HG03159 (cell line): ENCODE data around the gene PTPRD.
"Not testable (repeated sequence)": the region's sequence is repeated elsewhere in the genome, so short reads cannot be mapped to it uniquely, and the experiment has no call there.

ENCODE experiments used
- ATAC-seq: cut with Tn5 transposase; IDR thresholded peaks from one replicate; pipeline ENCODE4 v1.9.1; 2021; ENCODE audit warnings: mild to moderate bottlenecking, moderate library complexity; ENCODE audit not compliant: unreplicated experiment

The PTPRD gene

DNA sequence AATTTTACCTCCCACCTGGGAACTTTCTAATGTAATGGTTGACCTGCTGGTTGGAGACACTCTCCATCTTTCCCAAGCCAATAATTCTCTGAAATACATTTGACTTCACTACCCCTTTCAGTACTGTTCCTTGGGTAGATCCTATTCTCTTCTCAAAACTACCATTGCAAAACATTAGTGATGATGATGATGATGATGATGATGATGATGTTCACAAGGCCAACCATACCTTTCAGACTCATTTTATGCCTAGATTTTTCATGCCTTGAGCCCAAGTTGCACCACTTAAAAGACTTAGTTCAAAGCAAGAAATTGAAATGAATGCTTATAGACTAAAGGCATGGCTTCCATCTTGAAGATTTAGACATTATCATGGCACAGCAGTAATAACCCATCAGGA, 1672.2 kb downstream of the PTPRD start:
- no peak for ATAC-seq

DNA sequence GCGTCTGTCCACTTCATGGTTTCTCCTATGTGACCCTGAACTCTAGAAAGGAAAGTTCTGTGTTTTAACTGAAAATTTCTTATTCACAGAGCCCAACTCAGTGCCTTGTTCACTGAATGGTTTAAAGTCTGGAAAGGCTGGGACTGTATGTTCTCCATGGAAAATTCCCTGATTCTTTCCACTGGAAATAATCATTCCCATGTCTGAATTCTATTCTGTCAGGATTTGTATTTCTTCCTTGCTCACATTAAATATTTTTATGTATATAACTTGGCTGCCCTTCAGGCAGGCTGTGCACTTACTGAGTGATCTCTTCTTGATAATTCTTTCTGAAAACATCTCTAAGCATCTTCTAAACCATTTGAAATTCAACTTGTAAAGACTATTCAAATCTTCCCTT, 1686.3 kb downstream of the PTPRD start:
- ATAC-seq: no peak

DNA sequence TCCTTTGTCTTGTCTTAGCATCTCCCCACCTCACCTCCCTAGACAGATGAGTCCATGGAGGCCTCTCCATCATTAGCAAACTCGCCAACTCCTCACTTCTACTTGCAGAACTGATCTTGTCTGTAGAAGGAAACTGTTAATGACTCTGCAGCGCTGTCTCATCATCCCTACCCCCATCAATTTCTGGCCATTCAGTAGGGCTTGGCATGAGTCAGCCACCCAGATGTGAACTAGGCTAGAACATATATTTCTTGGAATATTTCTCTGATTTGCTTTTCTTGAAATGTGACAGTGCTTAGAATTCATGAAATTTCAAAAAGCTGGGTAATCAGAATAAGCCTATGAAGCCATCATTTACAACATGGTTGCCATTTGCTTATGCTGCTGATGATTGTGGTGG, 1688.2 kb downstream of the PTPRD start:
- ATAC-seq: no peak

DNA sequence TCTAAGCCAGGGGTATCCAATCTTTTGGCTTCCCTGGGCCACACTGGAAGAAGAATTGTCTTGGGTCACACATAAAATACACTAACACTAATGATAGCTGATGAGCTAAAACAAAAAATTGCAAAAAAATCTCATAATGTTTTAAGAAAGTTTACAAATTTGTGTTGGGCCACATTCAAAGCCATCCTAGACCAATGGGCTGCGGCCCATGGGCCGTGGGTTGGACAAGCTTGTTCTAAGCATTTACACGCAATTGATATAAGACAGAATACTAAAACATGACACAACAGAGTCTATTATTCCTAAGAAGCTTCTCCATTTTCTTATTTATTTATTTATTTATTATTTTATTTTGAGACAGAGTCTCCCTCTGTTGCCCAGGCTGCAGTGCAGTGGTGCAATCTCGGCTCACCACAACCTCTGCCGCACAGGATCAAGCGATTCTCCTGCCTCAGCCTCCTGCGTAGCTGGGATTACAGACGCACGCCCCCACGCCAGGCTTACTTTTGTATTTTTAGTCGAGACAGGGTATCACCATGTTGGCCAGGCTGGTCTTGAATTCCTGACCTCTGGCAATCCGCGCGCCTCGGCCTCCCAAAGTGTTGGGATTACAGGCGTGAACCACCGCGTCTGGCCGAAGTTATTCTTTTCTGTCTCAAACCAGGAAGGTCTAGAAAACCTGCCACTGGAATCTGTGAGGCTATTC, 1692.2 kb downstream of the PTPRD start:
- ATAC-seq: not testable (repeated sequence)

DNA sequence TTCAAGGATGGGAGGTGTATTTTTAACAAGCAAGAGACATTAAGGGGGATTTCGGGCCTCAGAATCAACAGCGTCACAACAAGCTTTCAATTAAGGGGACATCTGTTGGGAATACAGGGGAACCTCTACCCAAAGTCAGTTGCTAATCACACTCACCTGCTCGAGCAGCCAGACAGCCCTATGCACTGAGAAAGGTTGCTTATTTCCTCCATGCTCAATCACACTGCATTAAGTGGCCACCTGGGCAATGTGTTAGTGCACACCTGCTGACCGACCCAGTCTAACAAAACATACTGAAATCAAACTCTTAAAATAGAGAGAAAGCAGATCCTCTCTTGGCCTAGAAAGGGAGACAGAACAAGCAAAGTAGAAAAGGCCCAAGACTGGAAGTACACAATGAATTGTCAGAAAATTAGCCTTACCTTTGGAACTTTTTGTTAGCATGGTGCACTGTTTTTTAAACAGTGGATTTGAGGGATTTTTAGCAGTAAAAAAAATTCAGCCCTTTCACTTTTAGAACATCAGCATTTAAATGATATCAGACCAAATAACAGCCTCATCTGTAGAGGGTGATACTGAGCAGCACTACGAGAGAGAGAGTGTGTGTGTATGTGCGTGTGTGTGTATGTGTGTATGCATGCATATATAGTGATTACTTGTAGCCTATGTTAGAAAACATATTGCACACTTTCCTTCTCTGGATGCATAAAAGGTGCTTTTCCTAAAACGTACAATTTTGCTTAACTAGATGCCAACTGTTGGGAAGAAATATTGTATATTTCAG, 1694.7 kb downstream of the PTPRD start:
- no peak for ATAC-seq

DNA sequence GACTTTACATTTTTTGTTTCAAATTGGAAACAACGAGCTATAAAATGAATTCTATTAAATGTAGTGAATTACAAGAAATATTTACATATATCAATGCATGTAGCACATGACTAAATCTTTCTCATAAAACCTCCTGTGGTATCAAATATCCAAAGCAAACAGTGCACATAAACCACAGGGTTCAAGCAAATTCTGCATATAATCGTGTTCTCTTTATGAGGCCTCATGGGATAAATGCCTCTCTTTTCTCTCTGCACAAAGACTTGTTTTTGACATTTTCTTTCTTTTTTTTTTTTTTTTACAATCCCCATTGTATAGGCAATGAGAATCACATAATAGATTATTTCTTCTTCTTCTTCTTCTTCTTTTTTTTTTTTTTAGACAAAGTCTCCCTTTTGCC, 1696.0 kb downstream of the PTPRD start:
- no peak for ATAC-seq

DNA sequence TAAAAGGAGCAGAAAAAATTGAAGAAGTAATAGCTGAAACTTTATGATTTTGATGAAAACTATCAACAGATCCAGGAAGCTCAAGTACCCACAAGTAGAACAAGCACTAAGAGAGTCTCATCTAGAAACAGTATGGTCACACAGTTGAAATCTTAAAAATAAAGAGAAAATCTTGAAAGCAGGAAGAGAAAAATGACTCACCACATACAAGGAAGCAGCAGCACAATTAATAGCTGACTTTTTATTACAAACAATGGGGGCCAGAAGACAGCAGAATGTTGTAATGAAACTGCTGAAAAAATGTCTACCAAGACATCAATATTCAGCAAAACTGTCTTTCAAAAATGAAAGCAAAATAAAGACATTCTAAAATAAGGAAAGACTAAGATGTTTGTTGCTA, 1704.9 kb downstream of the PTPRD start:
- ATAC-seq: no peak

DNA sequence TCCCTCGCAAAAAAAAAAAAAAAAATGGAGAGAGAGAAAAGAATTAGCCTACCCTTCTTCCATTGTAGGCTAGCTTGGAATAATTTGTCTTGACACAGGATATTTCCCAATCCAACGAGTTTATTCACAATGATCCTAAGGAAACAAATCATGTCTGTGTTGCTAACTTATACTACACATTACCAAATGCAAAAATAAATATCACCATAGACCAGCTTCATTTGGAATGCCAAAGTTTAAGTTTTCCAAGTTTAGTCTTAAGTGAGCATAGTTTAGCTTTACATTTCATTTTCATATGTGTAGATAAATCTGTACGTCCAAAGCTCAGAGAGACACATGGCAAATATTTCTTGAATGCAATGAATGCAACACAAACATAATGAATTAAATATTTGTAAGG, 1707.1 kb downstream of the PTPRD start:
- no peak for ATAC-seq

DNA sequence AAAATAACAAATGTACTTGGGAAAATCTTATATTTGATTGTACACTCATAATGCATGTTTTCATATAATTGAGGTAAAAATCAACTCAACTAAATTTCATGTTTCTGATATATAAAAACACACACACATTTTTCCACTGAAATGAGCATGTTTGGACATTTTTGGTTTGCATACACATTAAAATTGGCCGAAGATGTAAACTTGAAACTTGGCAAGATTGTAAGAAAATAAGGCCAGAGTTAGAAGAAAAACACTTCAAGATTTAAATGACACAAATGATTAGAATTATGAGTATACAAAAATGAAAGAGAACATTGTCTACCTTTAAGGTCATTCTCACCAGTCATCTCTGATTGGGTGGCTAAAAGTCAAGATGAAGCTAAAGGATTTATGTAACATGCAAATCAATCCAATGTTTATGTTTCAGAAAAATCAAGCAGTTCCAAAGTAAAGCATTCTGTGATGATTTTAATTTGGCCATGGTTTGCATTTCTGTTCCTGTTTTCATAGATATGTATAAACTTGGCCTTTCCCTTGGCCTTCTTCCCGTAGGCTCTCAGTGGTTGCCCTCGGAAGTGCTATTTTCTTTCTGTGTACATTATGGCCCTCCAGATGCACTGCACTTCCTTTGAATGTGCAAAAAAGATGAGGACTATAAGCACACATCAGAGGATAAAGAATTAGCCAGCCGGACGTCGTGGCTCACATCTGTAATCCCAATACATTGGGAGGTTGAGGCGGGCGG, 1707.9 kb downstream of the PTPRD start:
- ATAC-seq: no peak

DNA sequence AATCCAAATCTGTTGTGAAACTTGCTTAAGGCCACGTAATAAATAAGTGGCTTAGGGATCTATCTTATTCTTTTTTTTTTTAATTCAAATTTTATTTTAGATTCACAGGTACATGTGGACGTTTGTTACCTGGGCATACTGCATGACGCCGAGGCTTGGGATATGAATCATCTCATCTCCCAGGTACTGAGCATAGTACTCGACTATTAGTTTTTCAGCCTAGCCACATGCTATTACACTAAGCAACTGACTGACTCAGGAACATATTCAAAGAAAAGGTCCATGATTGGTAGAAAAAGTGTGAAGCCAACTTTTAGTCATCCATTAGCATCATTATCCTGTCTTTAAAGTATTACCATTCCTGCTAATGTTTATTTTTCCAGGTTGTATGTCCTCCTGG, 1709.7 kb downstream of the PTPRD start:
- ATAC-seq: no peak

DNA sequence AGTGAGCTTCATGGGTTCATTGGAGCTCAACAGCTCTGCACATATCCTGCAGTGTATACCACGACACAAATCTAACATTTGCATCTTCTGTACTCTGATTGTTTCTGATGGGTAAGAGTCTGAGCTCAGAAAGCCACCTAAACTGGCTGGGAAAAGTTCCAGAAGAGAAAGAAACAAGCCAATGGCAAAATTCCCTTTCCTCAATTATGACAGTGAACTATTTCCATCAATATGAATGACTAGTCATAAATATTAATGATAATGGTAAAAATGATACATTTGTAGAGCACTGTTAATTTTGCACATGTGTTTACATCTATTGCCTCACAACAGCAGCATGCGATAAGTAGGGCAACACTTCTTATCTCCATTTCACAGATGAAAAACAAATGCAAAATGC, 1711.7 kb downstream of the PTPRD start:
- ATAC-seq: no peak

DNA sequence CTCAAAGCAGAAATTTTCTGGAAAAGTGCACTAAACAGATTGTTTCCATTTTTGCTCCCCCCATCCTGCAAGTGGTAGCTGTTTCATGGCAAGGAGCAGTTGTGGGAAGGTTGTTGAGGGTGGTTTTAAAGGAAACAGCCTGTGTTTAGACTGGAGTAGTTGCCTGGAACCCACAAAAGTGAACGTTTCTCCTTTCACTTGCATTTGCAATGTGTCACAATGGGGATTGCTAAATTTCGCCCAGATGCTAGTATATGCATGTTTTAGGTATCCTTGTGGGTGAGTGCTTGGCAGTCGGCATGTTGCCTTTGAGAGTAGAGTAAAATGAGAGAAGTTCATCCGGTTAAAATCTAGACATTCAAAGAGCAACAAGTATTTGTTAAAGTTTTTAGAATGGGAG, 1713.3 kb downstream of the PTPRD start:
- no peak for ATAC-seq

DNA sequence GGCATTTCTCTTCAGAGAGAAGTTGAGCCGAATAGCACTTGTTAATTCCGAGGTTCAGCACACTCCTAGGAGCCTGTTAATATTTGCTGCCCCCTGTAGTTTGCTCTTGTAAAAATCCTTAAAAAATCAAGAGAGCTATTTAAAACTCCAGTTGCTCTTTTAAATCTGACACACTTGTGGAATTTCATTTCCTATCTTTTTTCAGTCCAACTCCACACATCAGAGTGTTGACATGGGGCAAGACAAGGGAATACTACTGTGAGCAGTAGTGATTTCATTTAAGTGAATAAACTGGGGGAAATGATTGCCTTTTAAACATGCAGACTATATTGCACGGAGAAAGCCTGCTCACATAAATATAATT, 1717.0 kb downstream of the PTPRD start:
- ATAC-seq: peak; percentile 61

DNA sequence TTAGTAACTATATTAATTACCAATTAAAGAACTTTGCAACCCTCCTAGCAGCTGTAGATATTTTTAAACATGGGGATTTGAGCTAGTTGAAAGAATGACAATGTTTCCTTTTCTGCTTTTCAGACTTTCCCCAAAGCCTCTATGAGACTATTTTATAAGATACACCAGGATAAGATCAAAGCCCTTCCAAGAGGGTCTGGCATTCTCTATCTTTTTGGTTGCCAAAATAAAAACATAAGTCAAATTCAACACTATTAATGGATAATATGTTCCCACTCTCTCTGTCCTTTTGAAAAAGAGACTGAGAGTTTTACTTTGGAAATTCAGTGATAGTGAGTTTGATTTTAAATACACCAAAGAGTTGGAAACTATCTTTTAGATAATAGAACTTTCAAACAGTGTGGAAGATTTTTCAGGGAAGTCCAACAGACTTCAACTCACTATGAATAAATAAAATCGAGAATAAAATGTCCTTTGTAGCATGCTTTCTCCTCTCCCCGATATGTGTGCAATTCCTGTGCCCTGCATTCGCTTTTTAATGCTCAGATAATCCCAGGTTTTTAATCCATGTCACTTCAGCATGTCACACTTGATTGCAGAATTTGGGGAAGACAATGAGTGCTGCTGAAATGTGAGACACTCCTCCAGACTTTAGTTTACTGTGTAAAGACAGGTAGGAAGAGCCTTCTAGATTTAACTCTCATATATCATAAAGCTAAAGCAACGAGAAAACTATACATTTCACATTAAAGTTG, 1717.5 kb downstream of the PTPRD start:
- no peak for ATAC-seq

DNA sequence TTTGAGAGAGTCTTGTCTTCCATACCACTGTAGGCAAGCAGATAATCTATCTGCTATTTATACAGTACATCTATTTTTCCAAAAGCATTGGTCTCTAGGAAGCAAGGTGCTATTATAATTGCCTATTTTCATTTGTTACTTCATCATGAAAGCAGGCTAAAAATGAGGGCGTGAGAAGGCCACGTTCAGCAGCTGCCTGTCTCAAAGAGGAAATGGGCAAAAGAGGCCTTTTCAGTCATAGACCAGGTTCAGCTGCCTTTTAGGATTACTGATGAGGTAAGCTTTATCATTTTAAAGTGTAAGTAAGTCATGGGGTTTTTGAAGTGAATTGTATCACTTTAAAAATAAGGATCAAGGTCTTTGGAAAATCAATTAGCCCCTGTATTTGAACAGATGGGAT, 1722.1 kb downstream of the PTPRD start:
- no peak for ATAC-seq

DNA sequence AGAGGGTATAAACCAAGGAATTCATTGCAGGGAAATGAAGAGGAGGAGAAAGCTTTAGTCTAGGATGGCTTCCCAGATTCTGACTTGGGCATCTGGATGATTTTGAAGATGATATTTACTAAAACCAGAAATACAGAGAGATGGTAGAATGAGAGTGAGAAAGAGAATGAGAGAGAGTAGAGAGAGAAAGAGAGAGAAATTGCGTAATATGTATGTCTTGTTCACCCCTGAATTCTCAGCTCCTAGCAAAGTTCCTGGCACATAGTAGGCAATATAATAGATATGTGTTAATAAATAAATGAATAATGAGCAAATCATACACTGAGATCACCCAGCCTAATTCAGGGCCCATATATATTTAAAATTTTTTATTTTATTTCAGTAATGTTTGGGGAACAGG, 1723.7 kb downstream of the PTPRD start:
- ATAC-seq: no peak

DNA sequence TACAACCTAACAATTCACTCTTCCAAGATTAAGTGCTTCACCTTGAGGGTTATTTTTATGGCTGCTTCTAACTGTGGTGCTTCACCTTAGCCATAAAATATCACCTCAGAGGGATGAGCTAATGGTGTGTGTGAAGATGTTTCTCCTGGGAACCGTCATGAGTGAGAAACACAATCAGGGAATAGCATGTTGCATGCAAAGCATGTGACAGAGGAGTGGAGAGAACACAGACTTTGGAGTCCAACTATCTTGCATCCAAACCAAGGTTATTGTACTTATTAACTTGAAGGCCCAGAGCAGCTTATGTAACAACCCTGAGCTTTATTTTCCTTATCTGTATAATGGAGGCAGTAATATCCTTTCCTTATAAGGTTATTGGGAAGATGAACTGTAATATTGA, 1724.2 kb downstream of the PTPRD start:
- ATAC-seq: no peak

DNA sequence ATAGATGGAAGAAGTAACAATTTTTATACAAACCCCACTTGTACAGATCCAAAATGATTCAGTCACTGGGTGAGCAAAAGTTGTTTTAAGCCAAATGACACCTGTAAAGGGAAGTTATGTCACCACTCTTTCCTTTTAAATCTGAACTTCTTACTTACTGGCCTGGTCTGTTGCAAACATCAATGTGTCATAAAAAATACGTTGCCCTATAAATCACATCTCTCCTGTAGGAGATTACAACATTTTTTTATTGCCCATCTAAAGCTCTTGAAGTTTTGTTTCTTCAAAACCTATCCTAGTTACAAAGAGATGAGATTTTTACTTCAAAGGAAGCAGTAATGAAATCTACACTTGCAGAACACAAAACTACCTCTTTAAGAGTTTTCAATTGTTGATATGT, 1725.4 kb downstream of the PTPRD start:
- ATAC-seq: no peak

DNA sequence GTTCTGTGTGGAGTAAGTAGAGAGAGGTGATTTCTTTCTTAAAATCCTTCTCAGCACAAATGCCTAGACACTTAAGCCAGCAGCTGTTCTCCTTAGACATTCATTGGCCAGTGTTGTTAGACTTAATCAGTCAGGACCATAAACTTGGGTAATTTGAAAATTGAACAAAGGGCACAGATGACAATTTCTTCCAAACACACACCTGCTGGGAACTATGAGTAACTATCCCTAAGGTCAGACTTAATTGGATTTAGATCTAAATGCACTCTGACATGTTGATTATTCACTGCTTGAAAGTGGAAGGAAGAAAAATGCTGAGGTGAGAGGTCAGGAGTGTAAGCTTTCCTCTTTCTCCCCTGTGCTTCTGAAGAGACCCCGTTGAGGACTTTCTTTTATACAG, 1729.5 kb downstream of the PTPRD start:
- no peak for ATAC-seq

DNA sequence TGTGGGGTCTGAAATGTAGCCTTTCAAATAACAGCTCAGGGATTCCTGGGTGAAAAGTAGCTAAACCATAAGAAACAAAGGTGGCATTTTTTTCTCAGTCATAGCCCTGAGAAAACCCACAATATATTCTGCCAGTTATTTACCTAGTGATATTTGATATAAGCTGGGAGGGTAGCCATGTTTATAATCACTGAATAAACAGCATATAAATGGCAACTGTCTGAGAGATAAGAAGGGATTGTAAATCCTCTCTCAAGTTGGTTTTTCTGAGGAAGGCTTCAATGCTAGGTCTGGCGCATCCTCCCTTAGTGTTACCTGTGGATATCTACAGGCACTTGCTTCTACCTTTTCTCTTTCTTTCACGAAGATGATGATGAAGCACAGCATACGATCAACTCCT, 1732.7 kb downstream of the PTPRD start:
- no peak for ATAC-seq

DNA sequence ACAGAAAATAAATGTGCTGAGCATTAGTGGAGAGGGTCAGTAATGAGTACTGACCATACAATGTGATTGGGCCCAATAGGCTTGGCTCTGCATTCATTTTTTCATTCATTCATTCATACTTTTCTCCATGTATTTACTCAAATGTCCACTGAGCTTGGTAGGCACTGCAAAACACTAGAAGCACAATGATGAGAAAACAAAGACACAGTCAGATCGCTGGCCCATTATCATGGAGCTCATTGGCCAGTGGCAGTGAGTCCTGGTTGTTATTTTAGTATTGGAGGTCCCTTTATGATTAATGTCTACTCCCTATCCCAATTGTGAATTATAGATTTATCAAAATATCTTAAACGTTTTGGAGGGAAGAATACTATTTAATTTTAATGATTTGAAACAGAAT, 1733.5 kb downstream of the PTPRD start:
- ATAC-seq: no peak
